PC-3 (cell line): ENCODE measurements around the gene EGLN1. TPM values are rescaled to one million over a fixed set of nuclear protein-coding genes. Genes with fewer than 3 reads are reported as not detected.
A peak's percentile ranks its signal among the peaks of the same experiment; 100 is the strongest.

Experiments used
- ATAC-seq: fragments of 200-7000 bp; cut with Tn5 transposase; 2 replicates; pipeline ENCODE4 v1.9.1; 2020; ENCODE audit warnings: mild to moderate bottlenecking, moderate library complexity
- BruUV-seq: library from RNA; stranded (reverse); fragments of 400-500 nt; replicated peaks from 2 replicates; lab custom pipeline; 2021; lab: Mats Ljungman, UMichigan
- CTCF ChIA-PET: fragments of 300-600 bp; sonication (Branson Sonifier 250); formaldehyde crosslinking; loops from one replicate; lab custom pipeline; 2022; ENCODE audit warnings: antibody characterized with exemption; lab: Charles Lee
- POLR2A ChIA-PET: fragments of 300-600 bp; sonication (Branson Sonifier 250); formaldehyde crosslinking; loops from one replicate; lab custom pipeline; 2022; ENCODE audit warnings: antibody characterized with exemption; ENCODE audit not compliant: unreplicated experiment; lab: Charles Lee
- DNase-seq: peaks from one replicate; pipeline ENCODE4 v3.0.0-alpha.2; 2015
- H2AFZ ChIP-seq: fragments of 300-600 bp; sonication (generic); 2 replicates; pipeline ENCODE4 v1.6.0; 2016; ENCODE audit warnings: antibody characterized with exemption, low read length
- H3F3A ChIP-seq: fragments of 300-600 bp; sonication (generic); one replicate; pipeline ENCODE4 v1.6.0; 2017; ENCODE audit warnings: antibody characterized with exemption, low read length, control low read depth, mild to moderate bottlenecking; ENCODE audit not compliant: unreplicated experiment
- H3K27ac ChIP-seq: fragments of 300-600 bp; sonication (generic); 2 replicates; pipeline ENCODE4 v1.5.1; 2016; ENCODE audit warnings: mild to moderate bottlenecking, low read length
- H3K27me3 ChIP-seq: fragments of 300-600 bp; sonication (generic); 2 replicates; pipeline ENCODE4 v1.6.1; 2016; ENCODE audit warnings: low read length, mixed read lengths
- H3K36me3 ChIP-seq: fragments of 300-600 bp; sonication (generic); 2 replicates; pipeline ENCODE4 v1.6.1; 2016; ENCODE audit warnings: low read depth, mixed run types, low read length, mixed read lengths
- H3K4me1 ChIP-seq: fragments of 300-600 bp; sonication (generic); 2 replicates; pipeline ENCODE4 v1.5.1; 2016; ENCODE audit warnings: low read length; ENCODE audit not compliant: insufficient read depth
- H3K4me2 ChIP-seq: fragments of 300-600 bp; sonication (generic); 2 replicates; pipeline ENCODE4 v1.6.0; 2016; ENCODE audit warnings: low read length
- H3K4me3 ChIP-seq: fragments of 300-600 bp; sonication (generic); 2 replicates; pipeline ENCODE4 v1.5.1; 2016; ENCODE audit warnings: mild to moderate bottlenecking, low read length, mixed read lengths
- H3K79me2 ChIP-seq: fragments of 300-600 bp; sonication (generic); 2 replicates; pipeline ENCODE4 v1.6.1; 2017; ENCODE audit warnings: low read length, mixed read lengths
- H3K9ac ChIP-seq: fragments of 300-600 bp; sonication (generic); 2 replicates; pipeline ENCODE4 v1.6.0; 2016; ENCODE audit warnings: mild to moderate bottlenecking, low read length
- H3K9me2 ChIP-seq: fragments of 300-600 bp; sonication (generic); replicated peaks from 2 replicates; pipeline ENCODE4 v1.6.1; 2016; ENCODE audit warnings: mixed run types, low read length, mixed read lengths
- H3K9me3 ChIP-seq: fragments of 300-600 bp; sonication (generic); 2 replicates; pipeline ENCODE4 v1.6.1; 2016; ENCODE audit warnings: low read length, mixed read lengths
- H4K20me1 ChIP-seq: fragments of 300-600 bp; sonication (generic); 2 replicates; pipeline ENCODE4 v1.6.1; 2016; ENCODE audit warnings: low read length, mixed read lengths
- CTCF ChIP-seq: fragments of 300-600 bp; sonication (generic); conservative IDR thresholded peaks from 2 replicates; pipeline ENCODE4 v1.5.1; 2017; ENCODE audit warnings: antibody characterized with exemption, low read depth, mild to moderate bottlenecking, low read length
- EZH2 ChIP-seq: fragments of 300-600 bp; sonication (generic); IDR thresholded peaks from one replicate; pipeline ENCODE4 v1.6.1; 2017; ENCODE audit warnings: antibody characterized with exemption, mild to moderate bottlenecking, low read length; ENCODE audit not compliant: unreplicated experiment
- EZH2phosphoT487 ChIP-seq: fragments of 300-600 bp; sonication (generic); IDR thresholded peaks from 2 replicates; pipeline ENCODE4 v1.6.1; 2018; ENCODE audit warnings: mild to moderate bottlenecking, antibody characterized with exemption, low read length, borderline replicate concordance
- intact Hi-C: fragments of 100-400 bp; cut with micrococcal nuclease; formaldehyde crosslinking; loops from 2 replicates; pipeline ENCODE4 v1.9.0; 2023
- total RNA-seq: library from RNA; depleted of rRNA; stranded (reverse); fragments of >200 nt; gene quantifications from 2 replicates; pipeline ENCODE4 v1.2.3, GENCODE V29; 2014

EGLN1 gene
- total RNA-seq, 1 experiment from 2014 or later: 37.0 TPM

GRCh38 chr1:231376875-231377549, 45.1 kb downstream of the EGLN1 start:
- ChIA-PET POLR2A (no interaction called here), CTCF (no interaction called here)
- no peaks in the 10 kb centered on the region for H3K9me2 ChIP-seq
- no peak overlapping the region for H3K4me2 ChIP-seq
- H3F3A ChIP-seq: no peaks in the 10 kb centered on the region
- H2AFZ ChIP-seq: no peak overlapping the region
- H3K4me1 ChIP-seq: no peaks in the 10 kb centered on the region; the same call in 1 of the 2 replicates
- H3K27ac ChIP-seq: no peak overlapping the region
- no TSS peak for BruUV-seq
- intact Hi-C loops: no loop called here
- H3K36me3 ChIP-seq: no peaks in the 10 kb centered on the region
- H3K9ac ChIP-seq: no peak overlapping the region
- peaks cover 70% of the 10 kb centered on the region for H3K79me2 ChIP-seq
- no peaks in the 10 kb centered on the region for H3K27me3 ChIP-seq
- H3K4me3 ChIP-seq: no peak overlapping the region
- no peak for TF ChIP-seq EZH2
- TF ChIP-seq CTCF: no peak
- TF ChIP-seq EZH2phosphoT487: no peak
- ATAC-seq: 0 out of 2 replicates have a peak, but pooled peaks have one; percentile 27
- H4K20me1 ChIP-seq: peaks cover 10% of the 10 kb centered on the region; the same call in 1 of the 2 replicates
- H3K9me3 ChIP-seq: no peaks in the 10 kb centered on the region
- peak; percentile 20 for DNase-seq

- POLR2A ChIA-PET: no interaction called here
- BruUV-seq: no TSS peak
- no peak overlapping the region for H2AFZ ChIP-seq
Observed at GRCh38 chr1:231376101-231376500, 46.0 kb downstream of the EGLN1 start.

More at GRCh38 chr1:231376101-231376500, 46.0 kb downstream of the EGLN1 start:
- CTCF ChIA-PET: no interaction called here
- H3K36me3 ChIP-seq: no peaks in the 10 kb centered on the region
- peaks cover 62% of the 10 kb centered on the region for H3K79me2 ChIP-seq
- H3K9me3 ChIP-seq: no peaks in the 10 kb centered on the region
- no peak overlapping the region for H3K27ac ChIP-seq
- ATAC-seq: peak; percentile 29; the same call in 1 of the 2 replicates
- H3K4me1 ChIP-seq: no peaks in the 10 kb centered on the region; the same call in 1 of the 2 replicates
- no peak overlapping the region for H3K4me2 ChIP-seq
- no peaks in the 10 kb centered on the region for H3K9me2 ChIP-seq
- peak; percentile 26 for DNase-seq
- H3K27me3 ChIP-seq: no peaks in the 10 kb centered on the region
- TF ChIP-seq EZH2 (no peak), EZH2phosphoT487 (no peak), CTCF (no peak)
- H3K4me3 ChIP-seq: no peak overlapping the region
- H3K9ac ChIP-seq: no peak overlapping the region
- H4K20me1 ChIP-seq: peaks cover 10% of the 10 kb centered on the region; the same call in 1 of the 2 replicates
- no peaks in the 10 kb centered on the region for H3F3A ChIP-seq
- intact Hi-C loops: no loop called here
